Osteocyte (in vitro differentiated cells): ENCODE measurements around the gene FOXG1. TPM values are rescaled to one million over a fixed set of nuclear protein-coding genes. Genes with fewer than 3 reads are reported as not detected.

Experiments used
- DNase-seq: peaks from one replicate; pipeline ENCODE4 v3.0.0; 2021; ENCODE audit warnings: mixed read lengths; ENCODE audit not compliant: unreplicated experiment; ENCODE audit errors: extremely low spot score
- H3K27ac Mint-ChIP-seq: one replicate; pipeline ENCODE4 v1.8.0; 2021; ENCODE audit warnings: mild to moderate bottlenecking, mixed read lengths; ENCODE audit not compliant: unreplicated experiment
- H3K27me3 Mint-ChIP-seq: one replicate; pipeline ENCODE4 v1.8.0; 2021; ENCODE audit warnings: mixed read lengths; ENCODE audit not compliant: unreplicated experiment
- H3K36me3 Mint-ChIP-seq: one replicate; pipeline ENCODE4 v1.8.0; 2021; ENCODE audit warnings: mixed read lengths; ENCODE audit not compliant: unreplicated experiment
- H3K4me1 Mint-ChIP-seq: one replicate; pipeline ENCODE4 v1.8.0; 2021; ENCODE audit warnings: mixed read lengths; ENCODE audit not compliant: unreplicated experiment
- H3K4me3 Mint-ChIP-seq: one replicate; pipeline ENCODE4 v1.8.0; 2021; ENCODE audit warnings: mild to moderate bottlenecking, moderate library complexity, mixed read lengths; ENCODE audit not compliant: unreplicated experiment
- H3K9me3 Mint-ChIP-seq: one replicate; pipeline ENCODE4 v1.8.0; 2021; ENCODE audit warnings: mixed read lengths; ENCODE audit not compliant: unreplicated experiment
- total RNA-seq: library from RNA; stranded (reverse); gene quantifications from 2 replicates; pipeline ENCODE4 v1.2.1, GENCODE V29; 2021
- TF ChIP-seq, protein P1 (sequence below): fragments of 200-600 bp; sonication (generic); IDR thresholded peaks from 2 replicates; pipeline ENCODE4 v1.5.0; 2021; ENCODE audit warnings: antibody characterized with exemption, mild to moderate bottlenecking, moderate library complexity

Gene FOXG1
- total RNA-seq, 1 donor from 2014 or later = not detected

DNA sequence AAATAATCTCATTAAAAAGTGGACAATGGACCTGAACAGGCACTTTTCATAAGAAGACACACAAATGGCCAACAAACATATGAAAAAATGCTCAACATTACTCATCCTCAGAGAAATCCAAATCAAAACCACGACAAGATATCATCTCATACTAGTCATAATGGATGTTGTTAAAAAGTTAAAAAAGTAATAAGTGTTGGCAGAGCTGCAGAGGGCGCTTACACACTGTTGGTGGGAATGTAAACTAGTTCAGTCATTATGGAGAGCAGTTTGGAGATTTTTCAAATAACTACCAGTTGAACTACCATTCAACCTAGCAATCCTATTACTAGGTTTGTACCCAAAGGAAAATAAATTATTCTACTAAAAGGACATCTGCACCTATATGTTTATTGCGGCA, 47.2 kb downstream of the FOXG1 start:
- no peak for DNase-seq
- Mint-ChIP-seq H3K27ac (no peak overlapping the region), H3K4me1 (no peaks in the 10 kb centered on the region), H3K9me3 (no peaks in the 10 kb centered on the region), H3K4me3 (no peak overlapping the region), H3K27me3 (no peaks in the 10 kb centered on the region), H3K36me3 (no peaks in the 10 kb centered on the region)
- TF ChIP-seq, protein P1, sequence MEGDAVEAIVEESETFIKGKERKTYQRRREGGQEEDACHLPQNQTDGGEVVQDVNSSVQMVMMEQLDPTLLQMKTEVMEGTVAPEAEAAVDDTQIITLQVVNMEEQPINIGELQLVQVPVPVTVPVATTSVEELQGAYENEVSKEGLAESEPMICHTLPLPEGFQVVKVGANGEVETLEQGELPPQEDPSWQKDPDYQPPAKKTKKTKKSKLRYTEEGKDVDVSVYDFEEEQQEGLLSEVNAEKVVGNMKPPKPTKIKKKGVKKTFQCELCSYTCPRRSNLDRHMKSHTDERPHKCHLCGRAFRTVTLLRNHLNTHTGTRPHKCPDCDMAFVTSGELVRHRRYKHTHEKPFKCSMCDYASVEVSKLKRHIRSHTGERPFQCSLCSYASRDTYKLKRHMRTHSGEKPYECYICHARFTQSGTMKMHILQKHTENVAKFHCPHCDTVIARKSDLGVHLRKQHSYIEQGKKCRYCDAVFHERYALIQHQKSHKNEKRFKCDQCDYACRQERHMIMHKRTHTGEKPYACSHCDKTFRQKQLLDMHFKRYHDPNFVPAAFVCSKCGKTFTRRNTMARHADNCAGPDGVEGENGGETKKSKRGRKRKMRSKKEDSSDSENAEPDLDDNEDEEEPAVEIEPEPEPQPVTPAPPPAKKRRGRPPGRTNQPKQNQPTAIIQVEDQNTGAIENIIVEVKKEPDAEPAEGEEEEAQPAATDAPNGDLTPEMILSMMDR = no peak
